ENCODE measurements around the gene KLHL8.

DNA sequence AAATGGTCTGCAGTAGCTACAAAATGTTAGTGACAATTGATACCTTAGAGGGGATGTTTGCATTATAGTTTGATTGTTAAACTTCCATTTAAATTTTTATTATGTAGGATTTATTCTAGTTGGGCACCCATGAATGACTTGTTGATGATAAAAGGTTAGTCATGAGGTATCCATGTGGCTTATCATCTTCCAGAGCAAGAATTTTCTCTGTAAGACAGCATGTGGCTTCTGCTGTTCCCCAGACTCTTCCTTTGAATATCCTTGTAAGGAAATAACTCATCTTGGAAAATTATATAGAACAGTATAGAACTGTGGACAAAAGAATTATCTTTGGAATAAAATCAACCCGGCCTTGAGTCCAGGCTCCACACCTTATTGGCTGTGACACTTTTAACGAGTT lies 40.1 kb upstream of the KLHL8 start:
- TF ChIP-seq, protein P1, sequence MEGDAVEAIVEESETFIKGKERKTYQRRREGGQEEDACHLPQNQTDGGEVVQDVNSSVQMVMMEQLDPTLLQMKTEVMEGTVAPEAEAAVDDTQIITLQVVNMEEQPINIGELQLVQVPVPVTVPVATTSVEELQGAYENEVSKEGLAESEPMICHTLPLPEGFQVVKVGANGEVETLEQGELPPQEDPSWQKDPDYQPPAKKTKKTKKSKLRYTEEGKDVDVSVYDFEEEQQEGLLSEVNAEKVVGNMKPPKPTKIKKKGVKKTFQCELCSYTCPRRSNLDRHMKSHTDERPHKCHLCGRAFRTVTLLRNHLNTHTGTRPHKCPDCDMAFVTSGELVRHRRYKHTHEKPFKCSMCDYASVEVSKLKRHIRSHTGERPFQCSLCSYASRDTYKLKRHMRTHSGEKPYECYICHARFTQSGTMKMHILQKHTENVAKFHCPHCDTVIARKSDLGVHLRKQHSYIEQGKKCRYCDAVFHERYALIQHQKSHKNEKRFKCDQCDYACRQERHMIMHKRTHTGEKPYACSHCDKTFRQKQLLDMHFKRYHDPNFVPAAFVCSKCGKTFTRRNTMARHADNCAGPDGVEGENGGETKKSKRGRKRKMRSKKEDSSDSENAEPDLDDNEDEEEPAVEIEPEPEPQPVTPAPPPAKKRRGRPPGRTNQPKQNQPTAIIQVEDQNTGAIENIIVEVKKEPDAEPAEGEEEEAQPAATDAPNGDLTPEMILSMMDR (IDR thresholded peaks at IDR 0.05) = no peak
- TF ChIP-seq POLR2AphosphoS5 (IDR thresholded peaks at IDR 0.05) (no peak), POLR2A (IDR thresholded peaks at IDR 0.05) (no peak)

All from prostate gland (tissue), 2 donors.